ENCODE data around the gene CDC25A. TPM values are rescaled to one million over a fixed set of nuclear protein-coding genes. Genes with fewer than 3 reads are reported as not detected.

The CDC25A gene
- total and polyA plus RNA-seq, 2 of the 13 experiments (the other 11 are each of a cell fraction or from before 2014, with no cell fraction given) = 7.9 to 45.4 TPM

DNA sequence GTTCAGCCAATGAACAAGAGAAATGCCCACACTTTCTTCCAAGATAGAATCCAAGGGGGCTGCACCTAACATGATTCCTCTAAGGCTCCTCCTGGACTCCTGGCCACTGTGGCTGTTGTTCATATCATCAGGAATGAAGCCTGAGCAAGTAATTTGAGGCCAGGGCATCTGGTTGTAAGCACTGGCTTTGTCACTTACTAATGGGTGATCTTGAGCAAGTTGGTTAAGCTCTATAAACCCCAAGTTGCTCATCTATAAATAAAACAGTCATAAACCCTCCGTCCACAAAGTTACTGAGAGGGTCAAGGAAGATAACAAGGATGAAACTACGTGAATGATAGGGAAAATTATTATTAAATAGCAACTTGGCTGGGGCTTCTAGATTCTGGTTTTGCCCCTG lies 58.3 kb downstream of the CDC25A start:
- in situ Hi-C loops (cut with HindIII; ENCODE audit: extremely low pct_ligation_motif_present, low pct_unique_long_range_greater_than_20kb) = no loop called here

More for the DNA sequence above, 58.3 kb downstream of the CDC25A start:
- no peak for ATAC-seq
- Histone ChIP-seq H4K20me1 (ENCODE audit: insufficient read depth, low read length) (no peaks in the 10 kb centered on the region), H3K4me3 (replicated peaks in 1 of 3; ENCODE audit: insufficient read depth in 1 of 3, low read depth in 2 of 3, low read length in 3 of 3) (peak overlapping the region in 2 of 3 experiments; percentile 33 to 66; a peak in 1 of 6 replicates), H3K27me3 (ENCODE audit: control insufficient read depth in 1 of 2, insufficient read depth in 2 of 2, low read length in 2 of 2) (0 out of 5 replicates have a peak, but pooled peaks cover 0 to 4% of the 10 kb centered on the region in 2 experiments), H3K27ac (ENCODE audit: extremely low read length, insufficient read depth, low read length) (no peak overlapping the region), H3K36me3 (replicated peaks in 1 of 2; ENCODE audit: control insufficient read depth in 1 of 2, insufficient read depth in 2 of 2, low read length in 2 of 2) (no peaks in the 10 kb centered on the region), H3K4me2 (ENCODE audit: low read depth, low read length) (peak overlapping the region; percentile 73), H3K9ac (ENCODE audit: insufficient read depth, low read depth, low read length) (no peak overlapping the region), H3K4me1 (ENCODE audit: insufficient read depth, low read length) (peaks cover 31% of the 10 kb centered on the region), H2AFZ (ENCODE audit: low read length) (peak overlapping the region; percentile 79), H3K9me3 (ENCODE audit: low read length) (no peaks in the 10 kb centered on the region), H3K79me2 (ENCODE audit: insufficient read depth, low read length) (no peaks in the 10 kb centered on the region)
- TF ChIP-seq ZBTB38 (CRISPR knock-in tag; IDR thresholded peaks at IDR 0.05) (no peak), ZNF510 (CRISPR knock-in tag; IDR thresholded peaks at IDR 0.05; ENCODE audit: low read depth) (no peak), CBX1 (IDR thresholded peaks at IDR 0.05; ENCODE audit: low read depth) (no peak), ZNF446 (CRISPR knock-in tag; IDR thresholded peaks at IDR 0.05) (no peak), MAFF (IDR thresholded peaks at IDR 0.05; ENCODE audit: low read depth, low read length) (no peak), THYN1 (CRISPR knock-in tag; IDR thresholded peaks at IDR 0.05; ENCODE audit: borderline replicate concordance, low read depth) (no peak), ZNF552 (CRISPR knock-in tag; IDR thresholded peaks at IDR 0.05; ENCODE audit: borderline replicate concordance) (no peak), GTF3A (CRISPR knock-in tag; conservative IDR thresholded peaks at IDR 0.05) (no peak), ZNF841 (CRISPR knock-in tag; IDR thresholded peaks at IDR 0.05; ENCODE audit: borderline replicate concordance) (no peak), SOX13 (IDR thresholded peaks at IDR 0.05) (no peak), SOX13 (CRISPR knock-in tag; conservative IDR thresholded peaks at IDR 0.05 in 1 of 2, IDR thresholded peaks at IDR 0.05 in 1 of 2) (no peak), HNRNPK (IDR thresholded peaks at IDR 0.05; ENCODE audit: low read depth, low read length, poor library complexity, severe bottlenecking) (no peak), STAG1 (CRISPR knock-in tag; IDR thresholded peaks at IDR 0.05) (no peak), SNAI1 (CRISPR knock-in tag; IDR thresholded peaks at IDR 0.05; ENCODE audit: borderline replicate concordance) (no peak), CHCHD3 (CRISPR knock-in tag; IDR thresholded peaks at IDR 0.05) (no peak), NFE2L2 (IDR thresholded peaks at IDR 0.05; ENCODE audit: low read length) (no peak), MNT (IDR thresholded peaks at IDR 0.05) (no peak), MAZ (IDR thresholded peaks at IDR 0.05; ENCODE audit: borderline replicate concordance, low read depth, low read length) (no peak), MAZ (CRISPR knock-in tag; IDR thresholded peaks at IDR 0.05; ENCODE audit: low read depth) (no peak), YEATS4 (CRISPR knock-in tag; IDR thresholded peaks at IDR 0.05; ENCODE audit: borderline replicate concordance) (no peak), ZNF3 (CRISPR knock-in tag; IDR thresholded peaks at IDR 0.05) (no peak)
- TF ChIP-seq, protein P1, sequence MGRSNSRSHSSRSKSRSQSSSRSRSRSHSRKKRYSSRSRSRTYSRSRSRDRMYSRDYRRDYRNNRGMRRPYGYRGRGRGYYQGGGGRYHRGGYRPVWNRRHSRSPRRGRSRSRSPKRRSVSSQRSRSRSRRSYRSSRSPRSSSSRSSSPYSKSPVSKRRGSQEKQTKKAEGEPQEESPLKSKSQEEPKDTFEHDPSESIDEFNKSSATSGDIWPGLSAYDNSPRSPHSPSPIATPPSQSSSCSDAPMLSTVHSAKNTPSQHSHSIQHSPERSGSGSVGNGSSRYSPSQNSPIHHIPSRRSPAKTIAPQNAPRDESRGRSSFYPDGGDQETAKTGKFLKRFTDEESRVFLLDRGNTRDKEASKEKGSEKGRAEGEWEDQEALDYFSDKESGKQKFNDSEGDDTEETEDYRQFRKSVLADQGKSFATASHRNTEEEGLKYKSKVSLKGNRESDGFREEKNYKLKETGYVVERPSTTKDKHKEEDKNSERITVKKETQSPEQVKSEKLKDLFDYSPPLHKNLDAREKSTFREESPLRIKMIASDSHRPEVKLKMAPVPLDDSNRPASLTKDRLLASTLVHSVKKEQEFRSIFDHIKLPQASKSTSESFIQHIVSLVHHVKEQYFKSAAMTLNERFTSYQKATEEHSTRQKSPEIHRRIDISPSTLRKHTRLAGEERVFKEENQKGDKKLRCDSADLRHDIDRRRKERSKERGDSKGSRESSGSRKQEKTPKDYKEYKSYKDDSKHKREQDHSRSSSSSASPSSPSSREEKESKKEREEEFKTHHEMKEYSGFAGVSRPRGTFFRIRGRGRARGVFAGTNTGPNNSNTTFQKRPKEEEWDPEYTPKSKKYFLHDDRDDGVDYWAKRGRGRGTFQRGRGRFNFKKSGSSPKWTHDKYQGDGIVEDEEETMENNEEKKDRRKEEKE (IDR thresholded peaks at IDR 0.05) = no peak
- 27% methylated on average over 2 of the region's 2 CpGs for WGBS (ENCODE audit: low lambda C conversion rate)
- no peak for DNase-seq (ENCODE audit: low spot score)
- CTCF ChIA-PET (ENCODE audit: low intra/inter-chr PET ratio, low total read pairs) = no interaction called here
- FAIRE-seq = no peak
- intact Hi-C loops (cut with micrococcal nuclease; ENCODE audit: unreplicated experiment) = no loop called here
- BruUV-seq (replicated peaks) = no TSS peak
- POLR2A ChIA-PET = no interaction called here
